NCI-H1417 (cell line): Measurements from ENCODE around the gene PROCA1.
"Not testable (repeated sequence)": the region's sequence is repeated elsewhere in the genome, so short reads cannot be mapped to it uniquely, and the experiment has no call there.

ENCODE experiments used
- DNase-seq, 3 experiments: peaks; one replicate each; lab custom pipeline; 2025; lab: John Stamatoyannopoulos, UW

The PROCA1 gene

DNA sequence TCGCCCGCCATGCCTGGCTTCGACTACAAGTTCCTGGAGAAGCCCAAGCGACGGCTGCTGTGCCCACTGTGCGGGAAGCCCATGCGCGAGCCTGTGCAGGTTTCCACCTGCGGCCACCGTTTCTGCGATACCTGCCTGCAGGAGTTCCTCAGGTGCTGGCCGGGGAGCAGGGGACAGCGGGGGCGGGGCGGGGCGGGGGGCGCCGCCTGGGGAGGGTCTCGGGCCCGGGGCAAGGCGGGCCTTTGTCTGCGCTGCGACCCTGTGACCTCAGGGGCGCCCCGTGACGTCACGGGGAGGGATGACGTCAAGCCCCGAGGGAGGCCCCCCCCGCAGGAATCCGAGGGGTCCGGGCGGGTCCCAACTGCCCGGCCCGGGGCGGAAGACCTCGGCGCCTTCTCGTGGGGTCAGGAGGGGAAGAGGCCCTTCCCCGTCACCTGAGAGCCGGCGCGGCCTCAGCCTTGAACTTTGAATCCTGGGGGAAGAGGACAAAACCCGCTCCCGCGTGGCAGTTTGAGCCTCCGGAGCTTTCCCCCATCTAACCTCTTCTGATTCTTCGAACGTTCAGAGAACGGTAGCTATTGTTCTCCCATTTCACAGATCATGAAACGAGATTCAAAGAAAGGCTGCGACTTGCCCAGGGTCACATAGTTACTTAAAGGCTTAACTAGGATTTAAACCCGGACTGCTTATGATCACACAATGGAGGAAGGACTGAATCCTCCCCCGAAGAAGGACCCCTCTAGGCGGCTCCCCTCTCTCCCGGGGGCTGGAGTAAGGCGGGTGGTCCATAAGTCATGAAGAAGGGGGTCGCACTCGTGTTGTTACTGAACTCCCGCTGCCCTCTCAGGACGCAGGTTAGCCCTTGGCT, 32.6 kb upstream of the PROCA1 start:
- peak; percentile 22 to 74 (median 67) for DNase-seq

DNA sequence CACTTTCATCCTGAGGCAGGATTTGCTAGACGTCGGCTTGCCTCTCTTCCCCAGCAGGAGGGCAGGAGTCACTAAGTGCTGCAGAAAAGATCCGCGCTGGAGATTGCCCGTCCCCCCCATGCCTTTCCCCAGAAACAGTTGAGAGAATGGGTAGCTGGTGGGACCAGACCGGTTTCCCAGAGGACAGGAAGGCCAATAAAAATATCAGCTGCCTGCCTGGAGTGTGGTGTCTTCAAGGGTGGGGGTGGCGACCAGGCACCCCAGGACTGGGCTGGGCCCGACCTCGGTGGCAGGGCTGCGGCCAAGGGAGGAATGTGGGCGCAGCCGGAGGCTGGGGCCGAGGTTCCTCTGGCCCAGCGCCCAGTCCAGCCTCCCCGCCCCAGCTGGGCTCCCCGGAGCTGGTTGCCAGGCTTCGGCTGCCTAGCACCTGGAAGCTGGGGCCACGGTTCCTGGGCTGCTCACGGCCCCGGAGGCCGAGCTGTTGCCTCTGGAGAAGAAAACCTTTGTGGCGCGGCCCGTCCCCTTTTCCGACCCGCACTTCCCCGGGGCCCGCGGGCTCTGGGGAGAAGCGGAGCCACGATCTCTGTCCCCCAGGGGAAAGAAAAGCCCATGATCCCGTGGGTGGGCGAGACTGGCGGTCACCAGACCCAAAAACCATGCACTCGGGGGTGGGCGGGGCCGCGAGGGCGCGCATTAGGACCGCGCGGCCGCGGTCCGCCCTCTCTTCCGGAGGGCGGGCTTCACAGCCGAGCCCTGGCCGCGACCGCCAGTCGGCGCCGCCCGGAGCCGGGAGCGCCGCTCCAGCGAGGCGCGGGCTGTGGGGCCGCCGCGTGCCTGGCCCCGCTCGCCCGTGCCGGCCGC, 31.8 kb upstream of the PROCA1 start, which contains the start of gene TRAF4:
Gene TRAF4, plus strand, starts transcription at position 769 of the 861 bp plus-strand sequence. CDS start 102 bp downstream, outside the sequence.
- peak; percentile 85 to 97 (median 94) for DNase-seq

GRCh38 chr17:28741358-28742349, 30.0 kb upstream of the PROCA1 start:
- DNase-seq = no peak

GRCh38 chr17:28740406-28741357, 29.0 kb upstream of the PROCA1 start:
- DNase-seq = no peak

DNA sequence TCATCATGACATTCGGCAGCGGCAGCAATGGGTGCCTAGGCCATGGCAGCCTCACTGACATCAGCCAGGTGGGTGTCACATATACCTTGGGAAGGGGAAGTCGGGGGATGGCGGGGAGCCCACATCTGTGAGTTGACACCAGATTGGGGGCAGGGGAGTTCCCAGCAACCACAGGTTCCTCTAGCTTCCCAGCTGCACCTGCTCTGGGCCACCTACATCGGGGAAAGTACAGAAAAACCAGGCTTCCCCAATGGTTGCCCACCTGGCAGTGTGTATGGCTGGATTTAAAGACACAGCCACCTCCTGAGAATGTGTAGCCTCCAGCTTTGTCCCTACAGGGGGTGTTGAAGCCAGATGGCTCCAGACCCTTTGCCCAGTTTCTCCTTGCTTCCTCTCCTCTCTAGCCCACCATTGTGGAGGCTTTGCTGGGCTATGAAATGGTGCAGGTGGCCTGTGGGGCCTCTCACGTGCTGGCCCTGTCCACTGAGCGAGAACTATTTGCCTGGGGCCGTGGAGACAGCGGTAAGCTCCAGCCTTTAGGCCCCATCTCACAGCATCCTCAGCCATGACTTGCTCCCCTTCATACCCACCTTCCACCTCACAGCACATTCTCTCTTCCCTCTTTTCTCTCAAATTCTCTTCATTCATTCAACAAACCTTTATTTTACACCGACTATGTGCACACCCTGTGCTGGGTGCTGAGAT, 27.1 kb upstream of the PROCA1 start:
- no peak for DNase-seq

- DNase-seq = no peak
Measured at GRCh38 chr17:28737770-28738679, 26.3 kb upstream of the PROCA1 start.

GRCh38 chr17:28737316-28737715, 25.6 kb upstream of the PROCA1 start:
- no peak for DNase-seq

DNA sequence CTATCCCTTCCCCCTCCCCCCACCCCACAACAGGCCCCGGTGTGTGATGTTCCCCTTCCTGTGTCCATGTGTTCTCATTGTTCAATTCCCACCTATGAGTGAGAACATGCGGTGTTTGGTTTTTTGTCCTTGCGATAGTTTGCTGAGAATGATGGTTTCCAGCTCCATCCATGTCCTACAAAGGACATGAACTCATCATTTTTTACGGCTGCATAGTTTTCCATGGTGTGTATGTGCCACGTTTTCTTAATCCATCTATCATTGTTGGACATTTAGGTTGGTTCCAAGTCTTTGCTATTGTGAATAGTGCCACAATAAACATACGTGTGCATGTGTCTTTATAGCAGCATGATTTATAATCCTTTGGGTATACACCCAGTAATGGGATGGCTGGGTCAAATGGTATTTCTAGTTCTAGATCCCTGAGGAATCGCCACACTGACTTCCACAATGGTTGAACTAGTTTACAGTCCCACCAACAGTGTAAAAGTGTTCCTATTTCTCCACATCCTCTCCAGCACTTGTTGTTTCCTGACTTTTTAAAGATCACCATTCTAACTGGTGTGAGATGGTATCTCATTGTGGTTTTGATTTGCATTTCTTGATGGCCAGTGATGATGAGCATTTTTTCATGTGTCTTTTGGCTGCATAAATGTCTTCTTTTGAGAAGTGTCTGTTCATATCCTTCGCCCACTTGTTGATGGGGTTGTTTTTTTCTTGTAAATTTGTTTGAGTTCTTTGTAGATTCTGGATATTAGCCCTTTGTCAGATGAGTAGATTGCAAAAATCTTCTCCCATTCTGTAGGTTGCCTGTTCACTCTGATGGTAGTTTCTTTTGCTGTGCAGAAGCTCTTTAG, 24.5 kb upstream of the PROCA1 start:
- DNase-seq = not testable (repeated sequence)

DNA sequence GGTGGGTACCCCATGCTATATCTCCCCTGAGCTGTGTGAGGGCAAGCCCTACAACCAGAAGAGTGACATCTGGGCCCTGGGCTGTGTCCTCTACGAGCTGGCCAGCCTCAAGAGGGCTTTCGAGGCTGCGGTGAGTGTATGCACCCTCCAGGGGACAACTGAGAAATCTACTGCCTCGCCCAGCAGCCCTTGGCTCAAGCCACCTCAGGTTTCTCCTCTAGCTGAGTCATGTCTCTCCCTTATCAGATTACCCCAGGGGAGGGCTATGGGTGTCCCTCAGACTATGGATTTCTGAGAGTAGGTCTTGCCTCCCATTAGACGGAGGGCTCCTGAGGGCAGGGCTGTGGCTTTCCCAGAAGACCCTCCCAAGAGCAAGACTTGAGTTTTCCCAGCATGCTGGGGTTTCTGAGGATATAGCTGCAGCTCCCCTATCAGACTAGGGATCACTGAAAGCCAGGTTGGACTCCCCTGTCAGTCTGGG, 23.6 kb upstream of the PROCA1 start:
- DNase-seq = no peak

DNA sequence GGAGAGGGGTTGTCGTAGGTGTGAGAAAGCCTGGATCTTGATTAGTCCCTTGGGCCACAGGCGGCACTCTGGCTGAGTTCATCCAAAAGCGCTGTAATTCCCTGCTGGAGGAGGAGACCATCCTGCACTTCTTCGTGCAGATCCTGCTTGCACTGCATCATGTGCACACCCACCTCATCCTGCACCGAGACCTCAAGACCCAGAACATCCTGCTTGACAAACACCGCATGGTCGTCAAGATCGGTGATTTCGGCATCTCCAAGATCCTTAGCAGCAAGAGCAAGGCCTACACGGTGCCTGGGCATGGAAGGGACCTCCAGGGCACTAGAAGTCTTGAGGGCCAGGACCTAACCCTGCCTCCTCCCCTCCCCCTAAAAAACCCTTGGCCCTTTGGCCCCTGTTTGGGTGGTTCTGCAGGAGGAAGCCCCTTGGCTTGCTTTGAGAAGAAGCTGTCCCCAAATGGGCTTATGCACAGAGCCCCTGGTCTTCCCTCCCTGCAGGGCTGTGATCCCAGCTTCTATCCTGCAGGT, 23.1 kb upstream of the PROCA1 start:
- DNase-seq = no peak

DNA sequence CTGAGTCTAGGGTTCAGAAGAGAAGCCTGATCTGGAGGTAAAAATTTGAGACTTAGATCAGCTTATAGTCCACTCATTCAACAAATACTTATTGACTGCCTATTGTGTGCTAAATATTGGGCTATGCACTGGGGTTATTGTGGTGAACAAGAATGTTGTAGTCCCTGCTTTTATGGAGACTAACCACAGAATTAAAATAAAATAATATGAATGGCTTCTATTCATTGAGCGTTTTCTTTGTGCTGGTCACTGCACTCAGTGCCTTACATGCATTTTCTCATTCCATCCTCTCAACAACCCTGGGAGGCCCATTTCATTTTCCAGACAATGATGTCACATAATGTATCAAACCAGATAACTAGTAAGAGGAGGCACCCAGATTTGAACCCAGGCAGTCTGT, 21.7 kb upstream of the PROCA1 start:
- no peak for DNase-seq

GRCh38 chr17:28729950-28730330, 18.3 kb upstream of the PROCA1 start:
- DNase-seq = no peak

- DNase-seq = peak; percentile 92 to 96 (median 95)
Measured at GRCh38 chr17:28728364-28729200, 16.9 kb upstream of the PROCA1 start, which contains the start of gene NEK8. TSS of gene NEK8 (plus strand) at chr17:28728788. CDS start at chr17:28728814, 26 bp downstream.

GRCh38 chr17:28726627-28727491, 15.2 kb upstream of the PROCA1 start:
- peak; percentile 92 to 97 (median 95) for DNase-seq

DNA sequence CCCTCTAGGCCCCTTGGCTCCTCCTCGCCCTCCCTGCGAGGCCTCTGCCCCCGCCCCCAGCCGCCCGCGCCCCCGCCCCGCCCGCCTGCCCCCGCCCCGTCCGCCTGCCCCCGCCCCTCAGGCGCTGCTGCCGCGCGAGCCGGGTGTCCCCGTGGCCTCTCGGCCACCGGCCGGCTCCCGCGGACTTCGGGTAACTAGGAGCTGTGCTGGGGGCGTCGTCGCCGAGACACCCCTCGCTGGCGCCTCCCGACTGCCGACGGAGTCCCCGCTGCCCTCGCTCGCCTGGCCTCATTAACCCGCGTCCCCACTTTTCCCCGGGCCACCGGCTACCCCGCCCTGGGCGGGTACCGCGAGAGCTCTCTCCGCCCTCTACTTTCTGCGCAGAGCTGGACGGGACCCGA, 14.5 kb upstream of the PROCA1 start, which contains the start of gene TLCD1:
Gene TLCD1, minus strand, starts transcription at position 8 of the 401 bp plus-strand sequence. CDS start 136 bp downstream, outside the sequence.
- peak; percentile 68 to 89 (median 87) for DNase-seq
